GM18507 (cell line): Measurements from ENCODE around the gene ZNF610.

Source experiments
- DNase-seq: peaks from one replicate; pipeline ENCODE4 v3.0.0; 2011; ENCODE audit warnings: low read depth; ENCODE audit not compliant: insufficient read length; ENCODE audit errors: extremely low spot score
- FAIRE-seq: peaks from 2 replicates; lab custom pipeline; 2011; peaks lifted over from hg19 to GRCh38; lab: Jason Lieb, UNC

ZNF610 gene

GRCh38 chr19:52391135-52391534 lies 55.1 kb downstream of the ZNF610 start:
- DNase-seq = no peak
- no peak for FAIRE-seq

- DNase-seq (peak; percentile 81), FAIRE-seq (peak; percentile 86)
Measured at GRCh38 chr19:52397310-52398080, 61.5 kb downstream of the ZNF610 start, which contains the start of gene ZNF528. Gene ZNF528, plus strand, starts transcription at chr19:52397849. Its CDS starts 4,165 bp downstream, at chr19:52402014.

GRCh38 chr19:52398081-52398441 lies 62.0 kb downstream of the ZNF610 start:
- DNase-seq = no peak
- FAIRE-seq = no peak

- no peak for DNase-seq
Measured at GRCh38 chr19:52410276-52410675, 74.2 kb downstream of the ZNF610 start.

GRCh38 chr19:52415711-52416110 lies 79.7 kb downstream of the ZNF610 start:
- DNase-seq (no peak), FAIRE-seq (no peak)

More at GRCh38 chr19:52410276-52410675, 74.2 kb downstream of the ZNF610 start:
- FAIRE-seq = no peak
